ENCODE results near the gene AQP12B.
"Not testable (repeated sequence)": the region's sequence is repeated elsewhere in the genome, so short reads cannot be mapped to it uniquely, and the experiment has no call there.

AQP12B gene

DNA sequence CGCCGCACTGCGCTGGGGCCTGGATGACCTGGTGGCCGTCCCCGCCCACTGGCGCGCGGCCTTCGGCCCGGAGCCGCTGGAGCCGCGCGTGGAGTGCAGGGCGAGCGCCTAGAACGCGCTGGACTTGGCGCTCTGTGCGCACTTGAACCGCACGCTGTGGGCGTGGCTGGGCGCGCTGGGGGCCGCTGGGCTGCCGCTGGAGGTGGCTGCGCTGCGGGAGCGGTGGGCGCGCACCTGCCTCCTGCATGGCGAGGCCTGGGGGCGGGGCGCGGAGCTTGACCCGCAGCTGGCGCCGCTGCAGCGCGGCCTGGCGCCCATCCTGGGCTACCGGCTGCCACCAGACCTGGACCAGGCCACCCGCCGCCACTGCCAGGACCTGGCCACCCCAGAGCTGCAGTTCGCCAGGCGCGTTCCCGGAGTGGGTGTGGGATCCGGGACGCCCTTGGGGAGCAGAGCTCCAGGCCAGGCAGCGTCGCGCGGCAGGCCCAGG is 9.9 kb downstream of the AQP12B start:
- no peak for FAIRE-seq
- DNase-seq (ENCODE audit: insufficient read length) = no peak
- TF ChIP-seq TAF1 (IDR thresholded peaks at IDR 0.05; ENCODE audit: borderline replicate concordance, low read depth, low read length) (no peak), POLR2AphosphoS5 (IDR thresholded peaks at IDR 0.05; ENCODE audit: low read depth, low read length) (no peak), POLR2A (IDR thresholded peaks at IDR 0.05; ENCODE audit: low read depth, low read length) (no peak)

DNA sequence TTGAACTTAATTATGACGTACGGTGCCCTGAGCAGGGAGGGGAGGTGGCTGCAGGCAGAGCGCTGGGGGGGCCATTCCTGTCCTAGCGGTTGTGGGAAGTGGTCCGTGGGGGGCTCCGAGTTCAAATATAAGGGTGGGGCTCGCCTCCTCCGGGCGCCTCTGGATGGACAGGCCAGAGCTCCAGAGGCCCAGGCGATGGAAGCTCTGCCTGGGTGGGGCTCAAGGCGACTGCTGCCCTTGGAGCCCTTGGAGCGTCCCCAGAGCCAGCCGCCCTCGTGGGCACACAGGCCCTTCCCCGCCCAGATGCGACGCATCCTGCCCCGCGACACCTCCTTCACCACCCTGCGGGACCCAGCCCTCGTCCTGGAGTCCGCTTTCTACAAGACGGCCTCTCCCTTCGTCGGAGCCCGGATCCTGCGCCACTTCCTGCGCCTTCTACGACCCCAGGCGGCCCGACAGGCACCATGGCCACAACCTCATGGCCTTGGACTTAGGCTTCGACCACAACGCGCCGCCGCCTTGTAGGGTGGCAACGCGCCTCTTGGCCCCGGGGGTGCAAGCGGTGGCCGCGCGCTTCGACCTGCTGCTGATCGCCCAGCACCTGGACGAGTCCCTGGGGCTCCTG is 10.5 kb downstream of the AQP12B start:
- TF ChIP-seq POLR2A (IDR thresholded peaks at IDR 0.05; ENCODE audit: low read depth, low read length) = no peak
- no peak for TF ChIP-seq TAF1 (IDR thresholded peaks at IDR 0.05; ENCODE audit: borderline replicate concordance, low read depth, low read length)
- TF ChIP-seq POLR2AphosphoS5 (IDR thresholded peaks at IDR 0.05; ENCODE audit: low read depth, low read length) = no peak
- DNase-seq (ENCODE audit: insufficient read length) (no peak), FAIRE-seq (no peak)

DNA sequence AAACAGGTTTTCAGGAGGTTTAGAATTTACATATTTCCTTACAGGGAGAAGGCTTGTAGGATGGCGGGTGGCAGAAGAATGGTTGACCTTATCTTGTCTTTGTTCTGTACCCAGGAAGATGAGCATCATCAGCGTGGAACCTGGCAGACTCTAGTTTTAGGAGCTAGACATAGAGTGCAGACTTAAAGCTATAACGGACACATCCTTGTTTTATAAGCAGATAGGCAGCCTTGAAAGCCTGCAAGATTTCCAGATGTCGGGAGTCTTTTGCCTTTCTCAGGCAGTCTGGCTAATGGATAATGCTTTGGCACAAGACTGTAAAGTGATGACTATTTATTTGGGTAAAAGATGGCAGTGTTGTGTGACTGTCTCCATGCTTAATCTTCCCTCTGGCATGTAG is 11.7 kb downstream of the AQP12B start:
- TF ChIP-seq POLR2A (IDR thresholded peaks at IDR 0.05; ENCODE audit: low read depth, low read length) (no peak), POLR2AphosphoS5 (IDR thresholded peaks at IDR 0.05; ENCODE audit: low read depth, low read length) (no peak), TAF1 (IDR thresholded peaks at IDR 0.05; ENCODE audit: borderline replicate concordance, low read depth, low read length) (no peak)
- DNase-seq (ENCODE audit: insufficient read length) (no peak), FAIRE-seq (no peak)

DNA sequence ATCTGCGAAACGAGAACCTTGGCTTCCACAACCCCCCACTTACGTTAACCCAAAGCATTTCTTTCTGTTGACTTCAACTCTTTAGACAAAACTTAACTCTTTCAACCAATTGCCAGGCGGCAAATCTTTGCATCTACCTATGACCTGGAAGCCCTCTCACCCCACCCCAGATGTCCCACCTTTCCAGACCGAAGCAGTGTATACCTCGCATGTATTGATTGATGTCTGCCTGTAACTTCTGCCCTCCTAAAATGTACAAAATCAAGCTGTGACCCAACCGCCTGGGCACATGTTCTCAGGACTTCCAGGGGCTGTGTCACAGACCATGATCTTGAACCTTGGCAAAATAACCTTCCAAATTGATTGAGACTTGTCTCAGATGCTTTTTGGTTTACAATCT is 12.3 kb downstream of the AQP12B start:
- FAIRE-seq (no peak), DNase-seq (ENCODE audit: insufficient read length) (no peak)
- no peak for TF ChIP-seq POLR2AphosphoS5 (IDR thresholded peaks at IDR 0.05; ENCODE audit: low read depth, low read length)
- TF ChIP-seq TAF1 (IDR thresholded peaks at IDR 0.05; ENCODE audit: borderline replicate concordance, low read depth, low read length) = no peak
- no peak for TF ChIP-seq POLR2A (IDR thresholded peaks at IDR 0.05; ENCODE audit: low read depth, low read length)

DNA sequence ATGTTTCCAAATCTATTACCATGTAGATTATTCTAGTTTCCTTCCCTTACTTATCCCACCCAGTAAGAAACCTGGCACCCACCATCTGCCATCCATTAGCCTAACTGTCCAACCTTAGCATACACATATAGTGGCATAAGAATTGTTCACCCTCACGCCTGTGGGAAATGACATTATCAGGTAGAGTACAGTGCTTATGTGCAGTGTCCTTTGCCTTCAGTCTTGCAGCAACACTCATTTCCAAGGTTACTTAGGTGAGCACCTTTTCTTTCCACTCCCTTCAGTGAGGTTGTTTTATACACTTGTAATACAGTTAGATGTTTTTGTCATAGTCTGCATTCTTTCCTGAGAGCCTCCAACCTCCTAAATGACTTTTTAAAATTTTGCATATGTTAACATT is 18.1 kb downstream of the AQP12B start:
- FAIRE-seq (no peak), DNase-seq (ENCODE audit: insufficient read length) (no peak)
- TF ChIP-seq POLR2AphosphoS5 (IDR thresholded peaks at IDR 0.05; ENCODE audit: low read depth, low read length) (no peak), POLR2A (IDR thresholded peaks at IDR 0.05; ENCODE audit: low read depth, low read length) (no peak), TAF1 (IDR thresholded peaks at IDR 0.05; ENCODE audit: borderline replicate concordance, low read depth, low read length) (no peak)

DNA sequence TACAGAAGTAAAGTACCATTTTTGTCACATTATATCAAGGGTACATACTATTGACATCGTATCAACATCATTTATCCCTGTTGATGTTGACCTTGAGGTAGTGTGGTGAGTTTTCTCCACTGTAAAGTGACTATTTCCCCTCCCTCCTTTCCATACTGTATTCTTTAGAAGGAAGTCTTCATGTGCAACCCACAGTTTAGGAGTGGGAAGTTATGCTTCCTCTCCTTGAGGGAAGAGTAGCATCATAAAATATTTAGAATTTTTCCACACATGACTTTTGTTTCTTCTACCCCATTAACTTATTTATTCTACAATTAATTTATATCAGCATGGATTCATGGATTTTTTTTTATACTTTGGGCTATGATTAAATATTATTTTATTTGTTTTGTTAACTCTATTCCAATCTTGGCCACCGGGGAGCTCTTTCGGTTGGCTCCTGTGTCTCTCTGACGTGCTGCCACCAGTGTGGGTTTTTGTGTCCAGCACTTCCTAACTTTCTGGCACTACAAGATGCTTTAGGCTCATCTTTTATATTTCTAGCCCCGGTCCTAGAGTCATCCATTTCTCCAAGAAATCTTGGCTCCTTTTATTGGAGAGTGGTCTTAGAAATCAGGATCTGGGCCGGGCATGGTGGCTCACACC is 19.0 kb downstream of the AQP12B start:
- TF ChIP-seq POLR2A (IDR thresholded peaks at IDR 0.05; ENCODE audit: low read depth, low read length) (no peak), TAF1 (IDR thresholded peaks at IDR 0.05; ENCODE audit: borderline replicate concordance, low read depth, low read length) (no peak), POLR2AphosphoS5 (IDR thresholded peaks at IDR 0.05; ENCODE audit: low read depth, low read length) (no peak)
- FAIRE-seq (no peak), DNase-seq (ENCODE audit: insufficient read length) (no peak)

DNA sequence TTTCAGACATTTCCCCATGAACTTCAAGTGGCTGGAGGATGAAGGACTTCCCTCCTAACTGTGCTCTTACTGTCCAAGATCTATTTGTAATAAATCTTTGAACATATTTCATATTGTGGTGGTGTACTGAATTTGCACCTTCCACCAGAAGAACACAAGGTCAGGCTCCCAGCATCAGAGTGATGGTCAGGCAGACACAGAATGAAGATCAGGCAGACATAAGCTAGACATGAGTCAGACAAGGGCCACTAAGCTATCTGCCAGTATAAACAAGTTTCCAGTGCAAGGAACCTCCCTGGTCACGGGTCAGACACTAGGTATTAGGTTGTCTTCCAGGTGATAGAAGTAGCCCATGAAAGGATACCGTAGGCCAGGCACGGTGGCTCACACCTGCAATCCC is 20.0 kb downstream of the AQP12B start:
- no peak for DNase-seq (ENCODE audit: insufficient read length)
- no peak for FAIRE-seq
- TF ChIP-seq POLR2AphosphoS5 (IDR thresholded peaks at IDR 0.05; ENCODE audit: low read depth, low read length) (no peak), POLR2A (IDR thresholded peaks at IDR 0.05; ENCODE audit: low read depth, low read length) (no peak), TAF1 (IDR thresholded peaks at IDR 0.05; ENCODE audit: borderline replicate concordance, low read depth, low read length) (no peak)

DNA sequence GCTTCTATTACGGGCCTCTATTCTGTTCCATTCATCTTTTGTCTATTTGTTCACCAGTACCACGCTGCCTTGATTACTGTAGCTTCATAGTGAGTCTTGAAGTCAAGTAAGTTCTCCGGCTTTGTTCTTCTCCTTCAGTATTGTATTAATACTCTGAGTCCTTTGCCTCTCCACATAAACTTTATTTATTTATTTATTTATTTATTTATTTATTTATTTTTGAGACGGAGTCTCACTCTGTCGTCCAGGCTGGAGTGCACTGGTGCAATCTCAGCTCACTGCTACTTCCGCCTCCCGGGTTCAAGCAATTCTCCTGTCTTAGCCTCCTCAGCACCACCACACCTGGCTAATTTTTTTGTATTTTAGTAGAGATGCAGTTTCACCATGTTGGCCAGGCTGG is 22.8 kb downstream of the AQP12B start:
- not testable (repeated sequence) for DNase-seq (ENCODE audit: insufficient read length); FAIRE-seq

DNA sequence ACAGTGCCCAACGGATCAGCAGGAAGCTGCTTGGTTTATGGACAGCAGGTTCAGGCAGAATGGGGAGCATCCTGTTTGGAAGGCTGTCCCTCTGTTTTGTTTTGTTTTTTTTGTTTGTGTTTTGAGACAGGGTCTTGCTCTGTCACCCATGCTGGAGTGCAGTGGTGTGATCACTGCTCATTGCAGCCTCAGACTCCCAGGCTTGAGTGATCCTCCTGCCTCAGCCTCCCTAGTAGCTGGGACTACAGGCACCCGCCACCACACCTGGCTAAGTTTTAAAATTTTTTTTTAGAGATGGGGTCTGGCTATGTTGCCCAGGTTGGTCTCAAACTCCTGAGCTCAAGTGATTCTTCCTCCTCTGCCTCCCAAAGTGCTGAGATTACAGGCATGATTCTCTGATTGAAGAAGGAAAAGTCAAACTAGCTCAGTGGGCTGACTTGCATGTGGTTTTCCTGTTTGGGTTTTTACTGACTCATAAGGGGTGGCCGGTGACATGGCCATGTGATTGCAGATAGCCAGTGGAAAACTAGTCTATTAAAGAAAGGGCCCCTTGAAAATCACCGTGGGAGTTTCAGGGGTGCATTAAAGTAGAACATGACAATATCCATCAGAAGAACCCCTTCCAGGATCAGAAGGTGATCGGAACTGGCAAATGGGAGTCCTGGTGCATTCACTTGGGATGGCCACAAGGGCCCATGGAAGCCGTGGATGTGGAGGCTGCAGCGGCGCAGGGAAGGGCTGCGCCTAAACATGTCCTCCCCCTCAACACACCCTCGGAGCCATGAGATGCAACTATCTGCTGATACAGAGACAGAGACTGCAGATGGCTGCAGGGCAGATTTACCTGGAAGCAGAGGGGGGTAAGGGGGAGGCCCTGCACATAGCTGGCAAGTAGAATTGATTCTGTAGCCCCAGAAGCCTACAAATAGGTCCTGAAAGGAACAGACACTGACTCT is 26.5 kb downstream of the AQP12B start:
- TF ChIP-seq POLR2AphosphoS5 (IDR thresholded peaks at IDR 0.05; ENCODE audit: low read depth, low read length) (no peak), TAF1 (IDR thresholded peaks at IDR 0.05; ENCODE audit: borderline replicate concordance, low read depth, low read length) (no peak), POLR2A (IDR thresholded peaks at IDR 0.05; ENCODE audit: low read depth, low read length) (no peak)
- FAIRE-seq = peak; percentile 73
- no peak for DNase-seq (ENCODE audit: insufficient read length)

DNA sequence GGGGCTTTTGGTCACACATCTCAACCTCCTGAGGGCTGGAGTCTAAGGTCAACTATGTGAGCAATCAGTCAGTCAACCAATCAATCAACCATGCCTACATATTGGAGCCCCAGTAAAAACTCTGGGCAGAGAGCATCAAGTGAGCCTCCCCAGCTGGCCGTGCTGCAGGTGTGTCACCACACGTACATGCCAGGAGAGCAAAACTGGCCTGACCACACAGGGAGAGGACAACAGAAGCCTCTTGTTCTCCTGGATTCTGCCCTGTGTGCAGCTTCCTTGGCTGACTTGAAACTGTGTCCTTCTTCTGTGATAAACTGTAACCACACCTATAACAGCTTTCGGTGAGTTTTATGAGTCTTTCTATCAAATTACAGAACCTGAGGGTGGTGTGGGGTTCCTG is 31.5 kb downstream of the AQP12B start:
- no peak for DNase-seq (ENCODE audit: insufficient read length)
- TF ChIP-seq POLR2A (IDR thresholded peaks at IDR 0.05; ENCODE audit: low read depth, low read length) (no peak), TAF1 (IDR thresholded peaks at IDR 0.05; ENCODE audit: borderline replicate concordance, low read depth, low read length) (no peak), POLR2AphosphoS5 (IDR thresholded peaks at IDR 0.05; ENCODE audit: low read depth, low read length) (no peak)
- FAIRE-seq = no peak

DNA sequence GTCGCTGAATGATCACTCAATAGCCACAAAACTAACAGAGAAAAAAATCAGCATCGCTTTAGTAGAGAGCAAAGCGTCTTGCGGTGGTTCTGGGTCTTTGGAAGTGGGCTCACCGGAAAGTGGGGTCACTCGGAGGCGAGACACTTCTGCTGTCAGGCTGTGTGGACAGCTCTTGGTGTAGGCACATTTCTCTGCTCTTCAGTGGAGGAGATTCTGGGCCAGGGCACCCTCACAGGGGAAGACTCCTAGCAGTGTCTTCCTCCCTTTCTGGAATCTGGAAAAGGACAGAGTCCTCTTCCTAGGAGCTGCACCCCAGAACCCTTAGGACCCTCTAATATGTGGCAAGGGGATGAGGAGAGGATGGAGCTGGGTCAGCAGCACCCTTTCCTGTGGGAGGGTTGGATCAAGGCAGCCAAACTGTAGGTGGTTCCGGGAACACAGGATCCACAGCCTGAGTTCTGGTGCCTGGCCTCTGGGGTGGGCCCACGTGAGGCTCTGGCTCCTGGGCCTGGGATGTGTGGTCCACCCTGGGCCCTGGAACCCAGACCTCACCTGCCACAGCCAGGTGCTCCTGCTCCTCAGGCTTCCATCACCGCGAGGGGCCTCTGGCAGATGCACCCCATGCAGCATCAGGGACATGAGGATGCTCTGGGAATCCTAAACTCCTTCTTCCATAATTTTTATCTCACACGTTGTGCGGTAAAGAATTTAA is 32.3 kb downstream of the AQP12B start:
- FAIRE-seq = no peak
- no peak for DNase-seq (ENCODE audit: insufficient read length)
- no peak for TF ChIP-seq POLR2A (IDR thresholded peaks at IDR 0.05; ENCODE audit: low read depth, low read length)
- TF ChIP-seq POLR2AphosphoS5 (IDR thresholded peaks at IDR 0.05; ENCODE audit: low read depth, low read length) = no peak
- TF ChIP-seq TAF1 (IDR thresholded peaks at IDR 0.05; ENCODE audit: borderline replicate concordance, low read depth, low read length) = no peak
